ENCODE data around the gene TSPAN18. TPM values are rescaled to one million over a fixed set of nuclear protein-coding genes. Genes with fewer than 3 reads are reported as not detected.

Gene TSPAN18
- polyA plus RNA-seq (ENCODE audit: insufficient read length in 12 of 12): 10 to 100 TPM in 11 of 12 donors, not detected in 1; 37.3 to 67.7 (median 41.7) TPM
- long read RNA-seq, donor 1, transcript TSPAN18-207 (10 exons, 3,316 nt): major isoform, 8 of 48 reads
- long read RNA-seq, donor 1, partial matches to known transcripts: 37 of 48 reads
- long read RNA-seq, donor 1, other reads (novel, unspliced or antisense): 0 of 48 reads
- long read RNA-seq, donor 2, transcript TSPAN18-207 (10 exons, 3,316 nt): major isoform, 12 of 36 reads
- long read RNA-seq, donor 2, partial matches to known transcripts: 19 of 36 reads
- long read RNA-seq, donor 2, other reads (novel, unspliced or antisense): 0 of 36 reads
- long read RNA-seq, donor 3, partial matches to known transcripts: 0 of 3 reads
- long read RNA-seq, donor 3, other reads (novel, unspliced or antisense): 0 of 3 reads
- long read RNA-seq, donor 4, transcript TSPAN18-207 (10 exons, 3,316 nt): major isoform, 6 of 8 reads
- long read RNA-seq, donor 4, partial matches to known transcripts: 0 of 8 reads
- long read RNA-seq, donor 4, other reads (novel, unspliced or antisense): 0 of 8 reads
- long read RNA-seq, donor 5: 0 reads
- long read RNA-seq, donor 6, partial matches to known transcripts: 0 of 7 reads
- long read RNA-seq, donor 6, other reads (novel, unspliced or antisense): 0 of 7 reads
- long read RNA-seq, donor 7, transcript TSPAN18-207 (10 exons, 3,316 nt): major isoform, 5 of 7 reads
- long read RNA-seq, donor 7, partial matches to known transcripts: 0 of 7 reads
- long read RNA-seq, donor 7, other reads (novel, unspliced or antisense): 0 of 7 reads
- long read RNA-seq, donor 8, partial matches to known transcripts: 18 of 24 reads
- long read RNA-seq, donor 8, other reads (novel, unspliced or antisense): 0 of 24 reads
- long read RNA-seq, donor 9, transcript TSPAN18-207 (10 exons, 3,316 nt): major isoform, 5 of 9 reads
- long read RNA-seq, donor 9, partial matches to known transcripts: 0 of 9 reads
- long read RNA-seq, donor 9, other reads (novel, unspliced or antisense): 0 of 9 reads
- long read RNA-seq, donor 10, transcript TSPAN18-207 (10 exons, 3,316 nt): major isoform, 8 of 29 reads
- long read RNA-seq, donor 10, partial matches to known transcripts: 17 of 29 reads
- long read RNA-seq, donor 10, other reads (novel, unspliced or antisense): 0 of 29 reads
- long read RNA-seq, donor 11, transcript TSPAN18-207 (10 exons, 3,316 nt): major isoform, 7 of 19 reads
- long read RNA-seq, donor 11, partial matches to known transcripts: 7 of 19 reads
- long read RNA-seq, donor 11, other reads (novel, unspliced or antisense): 0 of 19 reads

GRCh38 chr11:44726283-44727113, at the start of gene TSPAN18:
Gene TSPAN18, plus strand, starts transcription at chr11:44726962. Its CDS starts 179,455 bp downstream, at chr11:44906417.
- no peak for DNase-seq

- DNase-seq: no peak
Observed at GRCh38 chr11:44680982-44681597, 45.7 kb upstream of the TSPAN18 start.

GRCh38 chr11:44681698-44682097, 45.1 kb upstream of the TSPAN18 start:
- no peak for DNase-seq

GRCh38 chr11:44684859-44685281, 41.9 kb upstream of the TSPAN18 start:
- peak; percentile 66 for DNase-seq

- no peak for DNase-seq
Observed at GRCh38 chr11:44687388-44687787, 39.4 kb upstream of the TSPAN18 start.

GRCh38 chr11:44689265-44689664, 37.5 kb upstream of the TSPAN18 start:
- no peak for DNase-seq

GRCh38 chr11:44690651-44691050, 36.1 kb upstream of the TSPAN18 start:
- no peak for DNase-seq

GRCh38 chr11:44692460-44692859, 34.3 kb upstream of the TSPAN18 start:
- no peak for DNase-seq

- no peak for DNase-seq
Observed at GRCh38 chr11:44693654-44694119, 33.1 kb upstream of the TSPAN18 start.

GRCh38 chr11:44694443-44694842, 32.3 kb upstream of the TSPAN18 start:
- no peak for DNase-seq

- no peak for DNase-seq
Observed at GRCh38 chr11:44695169-44695833, 31.5 kb upstream of the TSPAN18 start.

- no peak for DNase-seq
Observed at GRCh38 chr11:44698252-44698912, 28.4 kb upstream of the TSPAN18 start.

GRCh38 chr11:44699497-44700408, 27.0 kb upstream of the TSPAN18 start:
- no peak for DNase-seq

- no peak for DNase-seq
Observed at GRCh38 chr11:44701276-44701675, 25.5 kb upstream of the TSPAN18 start.

- no peak for DNase-seq
Observed at GRCh38 chr11:44702889-44703288, 23.9 kb upstream of the TSPAN18 start.

- no peak for DNase-seq
Observed at GRCh38 chr11:44707094-44707493, 19.7 kb upstream of the TSPAN18 start.

GRCh38 chr11:44708009-44708408, 18.8 kb upstream of the TSPAN18 start:
- DNase-seq: peak; percentile 73

All from muscle of arm (tissue), 14 donors.